Right lobe of liver (tissue), 4 donors: ENCODE measurements around the gene FLT1.

ENCODE experiments used
- CTCF ChIP-seq, 4 donors: fragments of 200-600 bp in 3 of 4; fragments of 450-650 bp in 1 of 4; IDR thresholded peaks; one replicate each; pipeline versions ENCODE4 v1.5.1 to v1.8.0; 2016 to 2022; ENCODE audit warnings: antibody characterized with exemption in 4 of 4, mild to moderate bottlenecking in 2 of 4
- POLR2A ChIP-seq: fragments of 450-650 bp; IDR thresholded peaks from one replicate; pipeline ENCODE4 v1.6.1; 2017; ENCODE audit warnings: antibody characterized with exemption, mild to moderate bottlenecking
- donor health status: DM: no; HTN: no; CAD: no.
- donor health status: DM: no; HTN: no; CAD: no.
- donor health status: DM: no; HTN: yes; CAD: no.

- TF ChIP-seq CTCF (IDR thresholded peaks at IDR 0.05) (no peak), POLR2A (no peak)
These were observed 45.7 kb upstream of the FLT1 start for GRCh38 chr13:28540612-28541011.
